Astrocyte (in vitro differentiated cells and primary cell): ENCODE measurements around the gene LSM14A.

Experiments used
- EZH2 ChIP-seq: IDR thresholded peaks from 2 replicates; pipeline ENCODE4 v1.6.1; 2012; ENCODE audit warnings: mild to moderate bottlenecking, low read length, inconsistent platforms; ENCODE audit not compliant: insufficient read depth
- TF ChIP-seq, protein P1 (sequence below): IDR thresholded peaks from 2 replicates; pipeline ENCODE4 v1.5.1; 2011; ENCODE audit warnings: low read depth, mild to moderate bottlenecking, inconsistent platforms, low read length, moderate library complexity; ENCODE audit not compliant: insufficient read depth

GRCh38 chr19:34229721-34230120 lies 57.4 kb downstream of the LSM14A start:
- TF ChIP-seq, protein P1, sequence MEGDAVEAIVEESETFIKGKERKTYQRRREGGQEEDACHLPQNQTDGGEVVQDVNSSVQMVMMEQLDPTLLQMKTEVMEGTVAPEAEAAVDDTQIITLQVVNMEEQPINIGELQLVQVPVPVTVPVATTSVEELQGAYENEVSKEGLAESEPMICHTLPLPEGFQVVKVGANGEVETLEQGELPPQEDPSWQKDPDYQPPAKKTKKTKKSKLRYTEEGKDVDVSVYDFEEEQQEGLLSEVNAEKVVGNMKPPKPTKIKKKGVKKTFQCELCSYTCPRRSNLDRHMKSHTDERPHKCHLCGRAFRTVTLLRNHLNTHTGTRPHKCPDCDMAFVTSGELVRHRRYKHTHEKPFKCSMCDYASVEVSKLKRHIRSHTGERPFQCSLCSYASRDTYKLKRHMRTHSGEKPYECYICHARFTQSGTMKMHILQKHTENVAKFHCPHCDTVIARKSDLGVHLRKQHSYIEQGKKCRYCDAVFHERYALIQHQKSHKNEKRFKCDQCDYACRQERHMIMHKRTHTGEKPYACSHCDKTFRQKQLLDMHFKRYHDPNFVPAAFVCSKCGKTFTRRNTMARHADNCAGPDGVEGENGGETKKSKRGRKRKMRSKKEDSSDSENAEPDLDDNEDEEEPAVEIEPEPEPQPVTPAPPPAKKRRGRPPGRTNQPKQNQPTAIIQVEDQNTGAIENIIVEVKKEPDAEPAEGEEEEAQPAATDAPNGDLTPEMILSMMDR: no peak
- TF ChIP-seq EZH2: no peak
